Ishikawa (cell line): ENCODE results near the gene GPAT3.

Source experiments
- CREB1 ChIP-seq: IDR thresholded peaks from 2 replicates; pipeline ENCODE4 v1.6.1; 2012; ENCODE audit warnings: low read depth
- EP300 ChIP-seq: IDR thresholded peaks from 2 replicates; pipeline ENCODE4 v1.6.1; 2012; ENCODE audit warnings: borderline replicate concordance
- FOXM1 ChIP-seq: IDR thresholded peaks from 2 replicates; pipeline ENCODE4 v1.6.1; 2012; ENCODE audit warnings: low read depth, borderline replicate concordance
- RAD21 ChIP-seq: IDR thresholded peaks from 2 replicates; pipeline ENCODE4 v1.6.1; 2012; ENCODE audit warnings: low read depth
- TAF1 ChIP-seq: IDR thresholded peaks from 2 replicates; pipeline ENCODE4 v1.6.1; 2012; ENCODE audit warnings: low read depth, mild to moderate bottlenecking
- TEAD4 ChIP-seq: IDR thresholded peaks from 2 replicates; pipeline ENCODE4 v1.6.1; 2012
- USF1 ChIP-seq: IDR thresholded peaks from 2 replicates; pipeline ENCODE4 v1.6.1; 2012
- YY1 ChIP-seq: IDR thresholded peaks from 2 replicates; pipeline ENCODE4 v1.6.1; 2012; ENCODE audit warnings: low read depth
- ZBTB7A ChIP-seq: IDR thresholded peaks from 2 replicates; pipeline ENCODE4 v1.6.1; 2012; ENCODE audit warnings: low read depth
- TF ChIP-seq, protein P1 (sequence below): IDR thresholded peaks from 2 replicates; pipeline ENCODE4 v1.6.1; 2012
- TF ChIP-seq, protein P2 (sequence below): IDR thresholded peaks from 2 replicates; pipeline ENCODE4 v1.6.1; 2012; ENCODE audit warnings: low read depth, mild to moderate bottlenecking

GRCh38 chr4:83625821-83626220 is 89.9 kb downstream of the GPAT3 start:
- TF ChIP-seq YY1: no peak
- no peak for TF ChIP-seq RAD21
- TF ChIP-seq ZBTB7A: no peak
- TF ChIP-seq FOXM1: no peak
- TF ChIP-seq TEAD4: no peak
- TF ChIP-seq, protein P1, sequence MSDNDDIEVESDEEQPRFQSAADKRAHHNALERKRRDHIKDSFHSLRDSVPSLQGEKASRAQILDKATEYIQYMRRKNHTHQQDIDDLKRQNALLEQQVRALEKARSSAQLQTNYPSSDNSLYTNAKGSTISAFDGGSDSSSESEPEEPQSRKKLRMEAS: no peak
- TF ChIP-seq, protein P2, sequence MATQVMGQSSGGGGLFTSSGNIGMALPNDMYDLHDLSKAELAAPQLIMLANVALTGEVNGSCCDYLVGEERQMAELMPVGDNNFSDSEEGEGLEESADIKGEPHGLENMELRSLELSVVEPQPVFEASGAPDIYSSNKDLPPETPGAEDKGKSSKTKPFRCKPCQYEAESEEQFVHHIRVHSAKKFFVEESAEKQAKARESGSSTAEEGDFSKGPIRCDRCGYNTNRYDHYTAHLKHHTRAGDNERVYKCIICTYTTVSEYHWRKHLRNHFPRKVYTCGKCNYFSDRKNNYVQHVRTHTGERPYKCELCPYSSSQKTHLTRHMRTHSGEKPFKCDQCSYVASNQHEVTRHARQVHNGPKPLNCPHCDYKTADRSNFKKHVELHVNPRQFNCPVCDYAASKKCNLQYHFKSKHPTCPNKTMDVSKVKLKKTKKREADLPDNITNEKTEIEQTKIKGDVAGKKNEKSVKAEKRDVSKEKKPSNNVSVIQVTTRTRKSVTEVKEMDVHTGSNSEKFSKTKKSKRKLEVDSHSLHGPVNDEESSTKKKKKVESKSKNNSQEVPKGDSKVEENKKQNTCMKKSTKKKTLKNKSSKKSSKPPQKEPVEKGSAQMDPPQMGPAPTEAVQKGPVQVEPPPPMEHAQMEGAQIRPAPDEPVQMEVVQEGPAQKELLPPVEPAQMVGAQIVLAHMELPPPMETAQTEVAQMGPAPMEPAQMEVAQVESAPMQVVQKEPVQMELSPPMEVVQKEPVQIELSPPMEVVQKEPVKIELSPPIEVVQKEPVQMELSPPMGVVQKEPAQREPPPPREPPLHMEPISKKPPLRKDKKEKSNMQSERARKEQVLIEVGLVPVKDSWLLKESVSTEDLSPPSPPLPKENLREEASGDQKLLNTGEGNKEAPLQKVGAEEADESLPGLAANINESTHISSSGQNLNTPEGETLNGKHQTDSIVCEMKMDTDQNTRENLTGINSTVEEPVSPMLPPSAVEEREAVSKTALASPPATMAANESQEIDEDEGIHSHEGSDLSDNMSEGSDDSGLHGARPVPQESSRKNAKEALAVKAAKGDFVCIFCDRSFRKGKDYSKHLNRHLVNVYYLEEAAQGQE: no peak
- TF ChIP-seq TAF1: no peak
- TF ChIP-seq EP300: no peak
- TF ChIP-seq CREB1: no peak
- TF ChIP-seq USF1: no peak
